PFSK-1 (cell line): ENCODE measurements around the gene CELSR1.

ENCODE experiments used
- FOXP2 ChIP-seq: optimal IDR thresholded peaks from 2 replicates; pipeline ENCODE3; 2011; ENCODE audit warnings: borderline replicate concordance, control low read depth, inconsistent platforms; ENCODE audit not compliant: insufficient read depth; ENCODE audit errors: extremely low read length, extremely low read depth
- POLR2AphosphoS5 ChIP-seq: IDR thresholded peaks from 2 replicates; pipeline ENCODE4 v1.6.1; 2012; ENCODE audit warnings: low read depth, mild to moderate bottlenecking, control low read depth, low read length, moderate library complexity
- SIN3A ChIP-seq: IDR thresholded peaks from 2 replicates; pipeline ENCODE4 v1.6.1; 2012; ENCODE audit warnings: mild to moderate bottlenecking, low read length, moderate library complexity, borderline replicate concordance; ENCODE audit not compliant: insufficient read depth
- TAF1 ChIP-seq: IDR thresholded peaks from 2 replicates; pipeline ENCODE4 v1.6.1; 2012; ENCODE audit warnings: low read length, control low read depth, borderline replicate concordance; ENCODE audit not compliant: insufficient read depth
- TF ChIP-seq, protein P1 (sequence below), 2 experiments: IDR thresholded peaks; 2 replicates each; pipeline versions ENCODE4 v1.6.1 to v1.8.0; 2011 to 2012; ENCODE audit warnings: low read depth in 2 of 2, low read length in 2 of 2, control low read depth in 1 of 2, inconsistent platforms in 1 of 2, mild to moderate bottlenecking in 1 of 2, moderate library complexity in 1 of 2; ENCODE audit not compliant: insufficient read depth in 1 of 2

DNA sequence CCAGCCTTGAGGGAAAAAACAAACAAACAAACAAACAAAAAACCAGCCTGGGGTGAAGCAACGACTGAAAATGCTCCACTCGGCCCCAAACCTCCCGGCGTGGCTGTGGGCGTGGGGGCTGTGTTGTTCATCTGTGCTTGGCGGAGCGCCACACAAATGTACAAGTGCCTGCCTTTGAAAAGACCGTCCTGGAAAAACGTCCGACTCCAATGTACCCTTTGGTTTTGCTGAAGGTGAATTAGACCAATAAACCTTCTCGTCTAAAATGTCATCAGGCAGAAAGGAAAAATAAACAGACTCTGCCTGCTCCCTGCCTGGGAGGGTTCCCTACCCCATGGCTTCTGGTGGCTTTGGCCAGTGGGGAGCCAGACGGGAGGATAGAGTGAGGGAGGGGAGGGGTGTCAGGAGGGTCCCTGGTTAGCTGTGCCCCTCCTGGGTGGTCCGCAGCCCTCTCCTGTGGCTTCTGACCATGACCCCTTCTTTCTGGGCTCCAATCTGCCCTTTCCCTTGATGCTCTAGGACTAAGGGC is 108.0 kb downstream of the CELSR1 start:
- TF ChIP-seq TAF1 (no peak), POLR2AphosphoS5 (no peak), SIN3A (no peak), FOXP2 (no peak)
- TF ChIP-seq, protein P1, sequence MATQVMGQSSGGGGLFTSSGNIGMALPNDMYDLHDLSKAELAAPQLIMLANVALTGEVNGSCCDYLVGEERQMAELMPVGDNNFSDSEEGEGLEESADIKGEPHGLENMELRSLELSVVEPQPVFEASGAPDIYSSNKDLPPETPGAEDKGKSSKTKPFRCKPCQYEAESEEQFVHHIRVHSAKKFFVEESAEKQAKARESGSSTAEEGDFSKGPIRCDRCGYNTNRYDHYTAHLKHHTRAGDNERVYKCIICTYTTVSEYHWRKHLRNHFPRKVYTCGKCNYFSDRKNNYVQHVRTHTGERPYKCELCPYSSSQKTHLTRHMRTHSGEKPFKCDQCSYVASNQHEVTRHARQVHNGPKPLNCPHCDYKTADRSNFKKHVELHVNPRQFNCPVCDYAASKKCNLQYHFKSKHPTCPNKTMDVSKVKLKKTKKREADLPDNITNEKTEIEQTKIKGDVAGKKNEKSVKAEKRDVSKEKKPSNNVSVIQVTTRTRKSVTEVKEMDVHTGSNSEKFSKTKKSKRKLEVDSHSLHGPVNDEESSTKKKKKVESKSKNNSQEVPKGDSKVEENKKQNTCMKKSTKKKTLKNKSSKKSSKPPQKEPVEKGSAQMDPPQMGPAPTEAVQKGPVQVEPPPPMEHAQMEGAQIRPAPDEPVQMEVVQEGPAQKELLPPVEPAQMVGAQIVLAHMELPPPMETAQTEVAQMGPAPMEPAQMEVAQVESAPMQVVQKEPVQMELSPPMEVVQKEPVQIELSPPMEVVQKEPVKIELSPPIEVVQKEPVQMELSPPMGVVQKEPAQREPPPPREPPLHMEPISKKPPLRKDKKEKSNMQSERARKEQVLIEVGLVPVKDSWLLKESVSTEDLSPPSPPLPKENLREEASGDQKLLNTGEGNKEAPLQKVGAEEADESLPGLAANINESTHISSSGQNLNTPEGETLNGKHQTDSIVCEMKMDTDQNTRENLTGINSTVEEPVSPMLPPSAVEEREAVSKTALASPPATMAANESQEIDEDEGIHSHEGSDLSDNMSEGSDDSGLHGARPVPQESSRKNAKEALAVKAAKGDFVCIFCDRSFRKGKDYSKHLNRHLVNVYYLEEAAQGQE (IDR thresholded peaks at IDR 0.05; ENCODE audit: insufficient read depth in 1 of 2, low read depth in 2 of 2, low read length in 2 of 2), result no peak
